Stimulated activated effector memory CD8-positive, alpha-beta T cell treated with anti-CD3 and anti-CD28 coated beads, Interleukin-12 subunit alpha, Interleukin-12 subunit beta, amount 100 ng/mL, for 72 hours (primary cell): ENCODE data around the gene MZF1.
"Not testable (repeated sequence)": the region's sequence is repeated elsewhere in the genome, so short reads cannot be mapped to it uniquely, and the experiment has no call there.

ENCODE experiments used
- ATAC-seq: fragments of 150-1000 bp; cut with Tn5 transposase; 2 replicates; pipeline ENCODE4 v1.10.0; 2021
- DNase-seq, 2 donors: peaks; one replicate each; pipeline ENCODE4 v3.0.0; 2021 to 2022; ENCODE audit warnings: low spot score in 2 of 2
- H3K27ac Mint-ChIP-seq: one replicate; pipeline ENCODE4 v1.8.0; 2022; ENCODE audit warnings: mild to moderate bottlenecking, mixed read lengths
- H3K36me3 Mint-ChIP-seq: one replicate; pipeline ENCODE4 v1.8.0; 2022; ENCODE audit warnings: mild to moderate bottlenecking, mixed read lengths
- H3K4me1 Mint-ChIP-seq: one replicate; pipeline ENCODE4 v1.8.0; 2022; ENCODE audit warnings: mixed read lengths
- H3K4me3 Mint-ChIP-seq: one replicate; pipeline ENCODE4 v1.8.0; 2022; ENCODE audit warnings: mild to moderate bottlenecking, mixed read lengths
- H3K9me3 Mint-ChIP-seq: one replicate; pipeline ENCODE4 v1.8.0; 2022; ENCODE audit warnings: mixed read lengths

MZF1 gene

GRCh38 chr19:58572818-58573657 is at the start of gene MZF1:
TSS of gene MZF1 (minus strand) at chr19:58573335. CDS start at chr19:58571389, 1,946 bp downstream.
- Mint-ChIP-seq H3K4me1 (peaks cover 53% of the 10 kb centered on the region), H3K9me3 (no peaks in the 10 kb centered on the region), H3K36me3 (peaks cover 40% of the 10 kb centered on the region), H3K4me3 (peak within 1 kb of the TSS; percentile 98), H3K27ac (peak within 1 kb of the TSS; percentile 100)
- peak; percentile 78 for ATAC-seq
- peak; percentile 96 to 100 for DNase-seq

GRCh38 chr19:58607213-58607612 is 34.1 kb upstream of the MZF1 start:
- H3K9me3 Mint-ChIP-seq, H3K4me1 Mint-ChIP-seq, H3K36me3 Mint-ChIP-seq, DNase-seq, ATAC-seq, H3K4me3 Mint-ChIP-seq, H3K27ac Mint-ChIP-seq: not testable (repeated sequence)

DNA sequence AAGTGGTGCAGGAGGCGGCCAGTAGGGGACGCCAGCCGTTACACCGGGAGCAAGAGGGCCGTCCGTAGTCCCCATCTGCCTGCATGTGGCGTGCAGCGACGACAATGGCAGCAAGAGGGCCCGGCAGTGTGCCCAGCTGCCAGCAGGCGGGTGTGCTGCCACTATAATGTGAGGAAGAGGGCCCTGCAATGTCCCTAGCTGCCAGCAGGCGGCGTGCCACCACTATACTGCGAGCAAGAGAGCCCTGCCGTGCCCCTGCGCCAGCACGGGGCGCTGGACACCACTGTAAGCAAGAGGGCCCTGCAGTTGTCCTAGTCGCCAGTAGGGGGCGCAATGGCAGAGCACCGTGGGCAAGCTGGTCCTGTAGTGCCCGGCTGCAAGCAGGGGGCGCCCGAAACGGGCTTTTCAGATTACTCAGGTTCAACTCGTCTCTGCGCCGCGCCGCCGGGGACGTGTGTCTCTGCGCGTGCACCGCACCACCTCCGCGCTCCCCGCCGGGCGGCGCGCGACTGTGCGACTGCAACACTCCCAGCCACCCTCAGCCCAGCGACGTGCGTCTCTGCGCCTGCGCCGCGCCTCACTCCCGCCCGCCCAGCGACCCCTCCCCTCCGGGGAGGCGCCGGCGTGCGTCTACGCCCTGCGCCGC is 33.2 kb upstream of the MZF1 start:
- not testable (repeated sequence) for H3K27ac Mint-ChIP-seq, H3K9me3 Mint-ChIP-seq, H3K4me3 Mint-ChIP-seq, ATAC-seq, H3K36me3 Mint-ChIP-seq, H3K4me1 Mint-ChIP-seq
- peak in 1 of 2 donors; percentile 49 for DNase-seq

DNA sequence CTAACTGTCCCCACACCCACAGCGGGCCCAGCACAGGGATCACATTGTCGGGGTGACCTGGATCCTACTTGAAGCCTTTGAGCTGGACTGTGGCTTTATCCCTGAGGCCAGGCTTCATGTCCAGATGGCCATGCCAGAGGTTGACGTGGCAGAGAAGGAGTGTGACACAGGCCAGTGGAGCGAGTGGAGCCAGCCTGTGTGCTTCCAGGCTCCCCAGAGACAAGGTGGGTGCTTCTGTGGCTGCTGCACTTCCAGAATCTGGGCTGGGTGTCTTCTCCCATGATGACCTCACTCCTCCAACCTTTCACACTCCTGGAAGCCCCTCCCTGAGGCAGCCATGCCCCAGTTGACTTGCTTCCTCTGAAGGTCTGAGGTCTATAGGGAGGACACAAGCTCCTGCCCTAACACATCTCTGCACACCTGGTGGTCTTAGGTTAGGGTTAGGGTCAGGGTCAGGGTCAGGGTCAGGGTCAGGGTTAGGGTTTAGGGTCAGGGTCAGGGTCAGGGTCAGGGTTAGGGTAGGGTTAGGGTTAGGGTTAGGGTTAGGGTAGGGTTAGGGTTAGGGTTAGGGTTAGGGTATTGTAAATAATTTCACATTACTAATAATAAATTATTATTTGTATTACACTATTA is 13.1 kb upstream of the MZF1 start:
- Mint-ChIP-seq H3K9me3 (no peaks in the 10 kb centered on the region), H3K36me3 (peaks cover 33% of the 10 kb centered on the region), H3K27ac (no peak overlapping the region), H3K4me3 (no peak overlapping the region), H3K4me1 (peaks cover 9% of the 10 kb centered on the region)
- ATAC-seq = no peak
- peak in 1 of 2 donors; percentile 46 for DNase-seq

GRCh38 chr19:58585442-58586132 is 12.5 kb upstream of the MZF1 start:
- Mint-ChIP-seq H3K4me3 (no peak overlapping the region), H3K9me3 (no peaks in the 10 kb centered on the region), H3K4me1 (peaks cover 15% of the 10 kb centered on the region), H3K27ac (peak overlapping the region; percentile 32), H3K36me3 (peaks cover 37% of the 10 kb centered on the region)
- ATAC-seq (no peak), DNase-seq (no peak)

DNA sequence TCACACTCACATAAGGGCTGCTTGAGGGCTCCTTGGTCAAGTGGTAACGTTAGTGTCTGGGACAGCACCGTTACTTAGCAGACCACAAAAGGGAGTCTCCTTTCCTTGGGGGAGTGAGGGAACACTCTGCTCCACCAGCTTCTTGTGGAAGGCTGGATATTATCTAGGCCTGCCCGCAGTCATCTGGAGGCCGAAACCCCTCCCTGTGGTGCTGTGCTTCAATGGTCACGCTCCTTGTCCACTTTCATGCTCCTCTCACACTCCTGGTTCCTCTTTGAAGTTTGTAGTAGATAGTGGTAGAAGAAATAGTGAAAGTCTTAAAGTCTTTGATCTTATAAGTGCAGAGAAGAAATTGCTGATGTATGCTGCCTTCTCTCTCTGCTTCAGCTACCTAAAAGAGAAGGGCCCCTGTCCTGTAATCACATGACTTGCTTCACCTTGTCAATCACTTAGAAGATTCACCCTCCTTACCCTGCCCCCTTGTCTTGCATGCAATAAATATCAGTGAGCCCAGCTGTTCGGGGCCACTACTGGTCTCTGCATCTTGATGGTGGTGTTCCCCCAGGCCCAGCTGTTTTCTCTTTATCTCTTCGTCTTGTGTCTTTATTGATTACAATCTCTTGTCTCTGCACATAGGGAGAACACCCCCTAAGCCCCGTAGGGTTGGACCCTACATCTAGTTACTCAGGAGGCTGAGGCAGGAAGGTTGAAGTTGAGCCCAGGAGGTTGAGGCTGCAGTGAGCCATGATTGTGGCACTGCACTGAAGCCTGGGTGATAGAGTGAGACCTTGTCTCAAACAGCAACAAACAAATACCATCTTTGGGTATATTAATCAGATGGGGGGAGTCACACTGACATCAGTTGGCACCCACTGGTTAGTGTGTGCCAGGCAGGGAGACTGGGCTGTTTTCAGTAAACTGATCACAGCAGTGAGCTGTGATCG is 11.6 kb upstream of the MZF1 start:
- Mint-ChIP-seq H3K4me3 (no peak overlapping the region), H3K27ac (peak overlapping the region; percentile 32), H3K9me3 (no peaks in the 10 kb centered on the region), H3K36me3 (peaks cover 40% of the 10 kb centered on the region), H3K4me1 (peaks cover 16% of the 10 kb centered on the region)
- DNase-seq (no peak), ATAC-seq (no peak)

GRCh38 chr19:58582985-58583384 is 9.8 kb upstream of the MZF1 start:
- H3K9me3 Mint-ChIP-seq = no peaks in the 10 kb centered on the region
- H3K36me3 Mint-ChIP-seq = peaks cover 42% of the 10 kb centered on the region
- DNase-seq = no peak
- ATAC-seq = no peak
- H3K4me1 Mint-ChIP-seq = peaks cover 34% of the 10 kb centered on the region
- no peak overlapping the region for H3K4me3 Mint-ChIP-seq
- no peak overlapping the region for H3K27ac Mint-ChIP-seq

- Mint-ChIP-seq H3K4me3 (no peak overlapping the region), H3K9me3 (no peaks in the 10 kb centered on the region), H3K4me1 (peaks cover 41% of the 10 kb centered on the region), H3K36me3 (peaks cover 42% of the 10 kb centered on the region), H3K27ac (peak overlapping the region; percentile 68)
- ATAC-seq (peak; percentile 95), DNase-seq (peak; percentile 91 to 96)
Observed at GRCh38 chr19:58581227-58582141, 8.3 kb upstream of the MZF1 start.

- Mint-ChIP-seq H3K4me3 (no peak overlapping the region), H3K9me3 (no peaks in the 10 kb centered on the region), H3K4me1 (peaks cover 48% of the 10 kb centered on the region), H3K36me3 (peaks cover 50% of the 10 kb centered on the region), H3K27ac (peak overlapping the region; percentile 15)
- no peak for ATAC-seq
- DNase-seq = no peak
Observed at GRCh38 chr19:58579473-58580142, 6.5 kb upstream of the MZF1 start.

DNA sequence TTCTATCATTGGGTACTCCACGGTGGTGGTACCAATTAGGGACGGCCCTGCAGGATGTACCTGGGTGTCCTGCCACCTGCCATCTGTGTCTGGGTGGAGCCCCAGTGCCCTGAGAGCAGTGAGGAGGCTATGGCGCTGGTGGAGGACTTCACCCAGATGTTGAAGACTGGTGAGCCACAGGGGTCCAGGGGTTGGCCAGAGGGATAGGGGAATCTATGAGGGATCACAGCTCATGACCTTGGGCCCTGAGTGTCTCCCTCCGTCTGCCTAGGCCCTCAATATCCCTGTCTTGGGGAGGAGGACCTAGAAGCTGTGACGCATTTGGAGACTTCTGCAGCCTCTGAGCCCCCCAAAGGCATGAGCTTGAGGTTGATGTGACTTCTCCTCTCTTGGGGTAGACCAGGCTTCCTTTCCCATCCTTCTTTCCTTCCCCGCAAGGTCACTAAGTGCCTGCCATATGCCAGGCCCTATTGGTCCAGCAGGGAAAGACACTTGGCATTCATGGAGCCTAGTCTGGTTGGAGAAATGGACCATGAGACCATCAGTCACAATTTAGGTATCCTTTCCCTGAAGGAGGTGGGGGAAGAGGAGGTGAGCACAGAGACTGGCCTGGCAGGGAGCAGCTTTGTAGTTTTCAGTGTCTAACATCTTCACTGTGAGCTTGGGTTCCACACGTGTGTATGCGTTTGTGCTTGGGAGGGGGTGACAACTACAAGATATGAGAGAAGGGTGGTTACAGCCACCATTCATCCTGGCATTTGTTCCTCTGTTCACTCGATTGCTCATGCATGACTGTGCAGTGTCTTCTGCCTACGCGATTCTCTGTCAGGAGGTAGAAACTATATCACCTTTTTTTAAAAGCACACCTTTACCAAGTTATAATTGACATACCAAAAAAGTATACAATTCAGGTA is 5.1 kb upstream of the MZF1 start:
- Mint-ChIP-seq H3K9me3 (no peaks in the 10 kb centered on the region), H3K36me3 (peaks cover 52% of the 10 kb centered on the region), H3K4me1 (peaks cover 61% of the 10 kb centered on the region), H3K27ac (peak overlapping the region; percentile 15), H3K4me3 (peak overlapping the region; percentile 98)
- peak; percentile 27 for ATAC-seq
- DNase-seq = peak in 1 of 2 donors; percentile 50

GRCh38 chr19:58577581-58577980 is 4.4 kb upstream of the MZF1 start:
- peaks cover 64% of the 10 kb centered on the region for H3K4me1 Mint-ChIP-seq

More at GRCh38 chr19:58577581-58577980, 4.4 kb upstream of the MZF1 start:
- not testable (repeated sequence) for H3K9me3 Mint-ChIP-seq, ATAC-seq
- H3K27ac Mint-ChIP-seq = peak overlapping the region; percentile 15
- DNase-seq = peak in 1 of 2 donors; percentile 42
- H3K4me3 Mint-ChIP-seq = peak overlapping the region; percentile 98
- peaks cover 52% of the 10 kb centered on the region for H3K36me3 Mint-ChIP-seq
